ENCODE results near the gene CTCF. TPM values are rescaled to one million over a fixed set of nuclear protein-coding genes. Genes with fewer than 3 reads are reported as not detected.

The CTCF gene
- total RNA-seq, 1 donor from 2014 or later, result 25.9 TPM

DNA sequence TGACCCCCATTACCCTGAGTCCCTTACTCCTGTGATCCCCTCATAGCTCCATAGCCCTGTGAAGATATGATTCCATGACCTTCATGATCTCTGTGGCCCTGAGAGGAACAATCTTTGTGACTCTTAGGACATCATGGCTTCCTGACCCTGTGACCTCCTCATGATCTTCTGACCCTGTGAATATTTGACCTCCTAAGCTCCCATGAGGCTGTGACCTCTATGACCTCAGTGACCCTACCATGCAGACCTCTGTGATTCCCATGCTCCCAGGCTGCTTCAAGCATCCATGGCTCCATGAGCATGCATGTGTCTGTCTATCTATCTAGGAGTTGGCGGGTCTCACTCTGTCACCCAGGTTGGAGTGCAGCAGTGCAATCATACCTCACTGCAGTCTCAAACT is 21.6 kb upstream of the CTCF start:
- TF ChIP-seq, protein P1, sequence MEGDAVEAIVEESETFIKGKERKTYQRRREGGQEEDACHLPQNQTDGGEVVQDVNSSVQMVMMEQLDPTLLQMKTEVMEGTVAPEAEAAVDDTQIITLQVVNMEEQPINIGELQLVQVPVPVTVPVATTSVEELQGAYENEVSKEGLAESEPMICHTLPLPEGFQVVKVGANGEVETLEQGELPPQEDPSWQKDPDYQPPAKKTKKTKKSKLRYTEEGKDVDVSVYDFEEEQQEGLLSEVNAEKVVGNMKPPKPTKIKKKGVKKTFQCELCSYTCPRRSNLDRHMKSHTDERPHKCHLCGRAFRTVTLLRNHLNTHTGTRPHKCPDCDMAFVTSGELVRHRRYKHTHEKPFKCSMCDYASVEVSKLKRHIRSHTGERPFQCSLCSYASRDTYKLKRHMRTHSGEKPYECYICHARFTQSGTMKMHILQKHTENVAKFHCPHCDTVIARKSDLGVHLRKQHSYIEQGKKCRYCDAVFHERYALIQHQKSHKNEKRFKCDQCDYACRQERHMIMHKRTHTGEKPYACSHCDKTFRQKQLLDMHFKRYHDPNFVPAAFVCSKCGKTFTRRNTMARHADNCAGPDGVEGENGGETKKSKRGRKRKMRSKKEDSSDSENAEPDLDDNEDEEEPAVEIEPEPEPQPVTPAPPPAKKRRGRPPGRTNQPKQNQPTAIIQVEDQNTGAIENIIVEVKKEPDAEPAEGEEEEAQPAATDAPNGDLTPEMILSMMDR (conservative IDR thresholded peaks at IDR 0.05; ENCODE audit: low read depth, low read length), result no peak
- DNase-seq (ENCODE audit: low read depth), result no peak
- H3K4me3 ChIP-seq (ENCODE audit: low read depth, low read length), result no peak overlapping the region

DNA sequence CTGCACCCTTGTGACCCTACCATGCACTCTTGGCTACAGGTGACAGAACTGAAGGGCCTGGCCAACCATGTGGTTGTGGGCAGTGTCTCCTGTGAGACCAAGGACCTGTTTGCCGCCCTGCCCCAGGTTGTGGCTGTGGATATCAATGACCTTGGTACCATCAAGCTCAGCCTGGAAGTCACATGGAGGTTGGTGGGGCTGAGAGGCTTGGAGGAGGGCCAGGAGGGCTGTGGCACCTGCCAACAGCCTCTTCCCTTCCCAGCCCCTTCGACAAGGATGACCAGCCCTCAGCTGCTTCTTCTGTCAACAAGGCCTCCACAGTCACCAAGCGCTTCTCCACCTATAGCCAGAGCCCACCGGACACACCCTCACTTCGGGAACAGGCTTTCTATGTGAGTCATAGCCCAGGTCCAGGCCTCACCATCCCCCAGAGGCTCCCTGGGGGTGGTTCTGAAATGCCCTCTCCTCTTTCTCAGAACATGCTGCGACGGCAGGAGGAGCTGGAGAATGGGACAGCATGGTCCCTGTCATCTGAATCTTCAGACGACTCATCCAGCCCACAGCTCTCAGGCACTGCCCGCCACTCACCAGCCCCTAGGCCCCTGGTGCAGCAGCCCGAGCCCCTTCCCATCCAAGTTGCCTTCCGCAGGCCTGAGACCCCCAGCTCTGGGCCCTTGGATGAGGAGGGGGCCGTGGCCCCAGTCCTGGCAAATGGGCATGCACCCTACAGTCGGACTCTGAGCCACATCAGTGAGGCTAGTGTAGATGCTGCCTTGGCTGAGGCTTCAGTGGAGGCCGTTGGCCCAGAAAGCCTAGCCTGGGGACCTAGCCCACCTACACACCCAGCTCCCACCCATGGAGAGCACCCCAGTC is 20.7 kb upstream of the CTCF start:
- TF ChIP-seq, protein P1 (conservative IDR thresholded peaks at IDR 0.05; ENCODE audit: low read depth, low read length), result no peak
- DNase-seq (ENCODE audit: low read depth), result no peak
- H3K4me3 ChIP-seq (ENCODE audit: low read depth, low read length), result no peak overlapping the region

DNA sequence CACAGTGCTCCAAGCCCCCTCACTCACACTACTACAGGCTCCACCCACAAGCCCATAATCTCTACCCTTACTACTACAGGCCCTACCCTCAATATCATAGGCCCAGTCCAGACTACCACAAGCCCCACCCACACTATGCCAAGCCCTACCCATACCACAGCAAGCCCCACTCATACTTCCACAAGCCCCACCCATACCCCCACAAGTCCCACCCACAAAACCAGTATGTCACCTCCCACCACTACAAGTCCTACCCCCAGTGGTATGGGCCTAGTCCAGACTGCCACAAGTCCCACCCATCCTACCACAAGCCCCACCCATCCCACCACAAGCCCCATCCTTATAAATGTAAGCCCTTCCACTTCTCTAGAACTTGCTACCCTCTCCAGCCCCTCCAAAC is 19.9 kb upstream of the CTCF start:
- TF ChIP-seq, protein P1 (conservative IDR thresholded peaks at IDR 0.05; ENCODE audit: low read depth, low read length), result no peak
- no peak for DNase-seq (ENCODE audit: low read depth)
- H3K4me3 ChIP-seq (ENCODE audit: low read depth, low read length), result no peak overlapping the region

DNA sequence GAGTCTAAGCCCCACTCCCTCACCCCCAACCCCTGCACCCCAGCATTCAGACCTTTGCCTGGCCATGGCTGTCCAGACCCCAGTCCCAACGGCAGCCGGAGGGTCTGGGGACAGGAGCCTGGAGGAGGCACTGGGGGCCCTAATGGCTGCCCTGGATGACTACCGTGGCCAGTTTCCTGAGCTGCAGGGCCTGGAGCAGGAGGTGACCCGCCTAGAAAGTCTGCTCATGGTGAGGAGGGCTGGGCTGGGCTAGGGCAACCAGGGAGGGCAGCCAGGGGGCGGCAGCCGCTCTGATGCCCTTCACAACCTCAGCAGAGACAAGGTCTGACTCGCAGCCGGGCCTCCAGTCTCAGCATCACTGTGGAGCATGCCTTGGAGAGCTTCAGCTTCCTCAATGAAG is 19.3 kb upstream of the CTCF start:
- TF ChIP-seq, protein P1 (conservative IDR thresholded peaks at IDR 0.05; ENCODE audit: low read depth, low read length), result no peak
- DNase-seq (ENCODE audit: low read depth), result no peak
- no peak overlapping the region for H3K4me3 ChIP-seq (ENCODE audit: low read depth, low read length)

DNA sequence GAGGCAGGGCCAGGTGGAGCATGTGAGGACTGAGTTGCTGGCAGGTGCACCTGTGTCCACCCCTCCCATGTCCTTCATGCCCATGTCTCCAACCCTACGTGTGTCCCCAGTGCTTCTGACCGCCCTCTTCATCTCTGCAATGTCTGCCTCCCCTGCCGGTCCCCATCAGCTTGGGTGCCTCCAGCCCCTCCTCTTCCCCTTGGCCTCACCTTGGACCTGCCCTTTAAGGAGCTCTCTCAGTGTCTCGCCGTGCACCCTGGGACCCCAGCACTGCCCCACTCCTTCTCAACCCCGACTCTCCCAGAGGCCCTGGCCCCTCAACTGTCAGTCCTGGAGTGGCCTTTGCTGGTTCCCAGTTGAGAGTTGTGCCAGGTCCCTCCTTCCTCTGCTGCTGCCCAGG is 18.7 kb upstream of the CTCF start:
- no peak for DNase-seq (ENCODE audit: low read depth)
- TF ChIP-seq, protein P1 (conservative IDR thresholded peaks at IDR 0.05; ENCODE audit: low read depth, low read length), result no peak
- H3K4me3 ChIP-seq (ENCODE audit: low read depth, low read length), result no peak overlapping the region

DNA sequence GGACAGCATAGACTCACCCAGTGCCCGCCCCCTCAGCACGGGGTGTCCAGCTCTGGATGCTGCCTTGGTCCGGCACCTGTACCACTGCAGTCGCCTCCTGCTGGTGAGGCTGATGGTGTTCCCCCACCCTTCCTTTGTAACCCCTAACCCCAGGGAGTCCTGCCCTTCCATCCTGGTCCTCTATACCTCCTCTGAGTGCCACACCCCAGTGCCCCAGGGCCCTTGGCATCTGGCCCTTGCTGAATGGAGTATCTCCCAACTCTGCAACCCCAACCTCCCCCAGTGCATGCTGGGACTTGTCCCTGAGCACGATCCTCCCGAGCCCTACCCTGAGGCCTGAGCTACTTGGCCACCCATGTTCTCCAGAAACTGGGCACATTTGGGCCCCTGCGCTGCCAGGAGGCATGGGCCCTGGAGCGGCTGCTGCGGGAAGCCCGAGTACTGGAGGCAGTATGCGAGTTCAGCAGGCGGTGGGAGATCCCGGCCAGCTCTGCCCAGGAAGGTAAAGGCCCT is 17.9 kb upstream of the CTCF start:
- no peak overlapping the region for H3K4me3 ChIP-seq (ENCODE audit: low read depth, low read length)
- DNase-seq (ENCODE audit: low read depth), result no peak
- TF ChIP-seq, protein P1 (conservative IDR thresholded peaks at IDR 0.05; ENCODE audit: low read depth, low read length), result peak; percentile 28

Data from epithelial cell of proximal tubule (primary cell).